Subcutaneous abdominal adipose tissue (tissue), 5 donors: ENCODE data around the gene RHBDF2.
A peak's percentile ranks its signal among the peaks of the same experiment; 100 is the strongest.
"Not testable (repeated sequence)": the region's sequence is repeated elsewhere in the genome, so short reads cannot be mapped to it uniquely, and the experiment has no call there.

Experiments
- H3K27ac ChIP-seq: one replicate; pipeline ENCODE4 v1.7.0; 2013; ENCODE audit warnings: low read depth, mild to moderate bottlenecking, inconsistent platforms, low read length, moderate library complexity
- H3K27me3 ChIP-seq, 5 donors: one replicate each; pipeline ENCODE4 v1.7.0; 2013; ENCODE audit warnings: low read length in 5 of 5, inconsistent platforms in 1 of 5; ENCODE audit not compliant: control insufficient read depth in 5 of 5, insufficient read depth in 4 of 5
- H3K36me3 ChIP-seq, 5 donors: one replicate each; pipeline ENCODE4 v1.7.0; 2013; ENCODE audit warnings: low read length in 5 of 5; ENCODE audit not compliant: control insufficient read depth in 5 of 5, insufficient read depth in 5 of 5
- H3K4me1 ChIP-seq, 5 donors: one replicate each; pipeline ENCODE4 v1.7.0; 2013; ENCODE audit warnings: low read length in 5 of 5, mild to moderate bottlenecking in 3 of 5, moderate library complexity in 1 of 5; ENCODE audit not compliant: control insufficient read depth in 5 of 5, insufficient read depth in 5 of 5
- H3K4me3 ChIP-seq, 5 donors: one replicate each; pipeline ENCODE4 v1.7.0; 2013; ENCODE audit warnings: low read length in 5 of 5, low read depth in 1 of 5
- H3K9ac ChIP-seq, 5 donors: one replicate each; pipeline ENCODE4 v1.7.0; 2013; ENCODE audit warnings: low read length in 5 of 5, mild to moderate bottlenecking in 4 of 5, moderate library complexity in 3 of 5
- H3K9me3 ChIP-seq, 5 donors: one replicate each; pipeline ENCODE4 v1.7.0; 2013; ENCODE audit warnings: low read length in 5 of 5; ENCODE audit not compliant: control insufficient read depth in 5 of 5
- donor health status: healthy.
- donor health status: healthy.
- donor health status: healthy.
- donor health status: healthy.
- donor health status: healthy.

RHBDF2 gene

DNA sequence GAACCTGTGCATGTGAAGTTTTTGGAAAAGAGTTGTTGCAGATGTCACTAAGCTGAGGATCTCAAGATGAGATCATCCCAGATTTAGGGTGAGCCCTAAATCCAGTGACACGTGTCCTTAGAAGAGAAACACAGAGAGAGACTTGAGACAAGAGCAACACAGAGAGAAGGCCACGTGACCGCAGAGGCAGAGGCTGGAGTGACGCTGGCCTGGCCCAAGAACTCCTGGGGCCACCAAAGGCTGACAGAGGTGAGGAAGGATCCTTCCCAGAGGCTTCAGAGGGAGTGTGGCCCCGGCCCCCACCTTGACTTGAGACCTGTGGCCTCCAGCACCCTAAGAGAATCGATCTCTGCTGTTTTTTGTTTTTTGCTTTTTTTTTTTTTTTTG lies 12.1 kb upstream of the RHBDF2 start:
- Histone ChIP-seq H3K9ac (no peak overlapping the region), H3K9me3 (no peaks in the 10 kb centered on the region), H3K4me3 (no peak overlapping the region), H3K27ac (no peak overlapping the region), H3K27me3 (peaks cover 0 to 3% (median 0%) of the 10 kb centered on the region in 5 donors), H3K4me1 (peaks cover 7 to 32% (median 15%) of the 10 kb centered on the region in 5 donors), H3K36me3 (no peaks in the 10 kb centered on the region)

DNA sequence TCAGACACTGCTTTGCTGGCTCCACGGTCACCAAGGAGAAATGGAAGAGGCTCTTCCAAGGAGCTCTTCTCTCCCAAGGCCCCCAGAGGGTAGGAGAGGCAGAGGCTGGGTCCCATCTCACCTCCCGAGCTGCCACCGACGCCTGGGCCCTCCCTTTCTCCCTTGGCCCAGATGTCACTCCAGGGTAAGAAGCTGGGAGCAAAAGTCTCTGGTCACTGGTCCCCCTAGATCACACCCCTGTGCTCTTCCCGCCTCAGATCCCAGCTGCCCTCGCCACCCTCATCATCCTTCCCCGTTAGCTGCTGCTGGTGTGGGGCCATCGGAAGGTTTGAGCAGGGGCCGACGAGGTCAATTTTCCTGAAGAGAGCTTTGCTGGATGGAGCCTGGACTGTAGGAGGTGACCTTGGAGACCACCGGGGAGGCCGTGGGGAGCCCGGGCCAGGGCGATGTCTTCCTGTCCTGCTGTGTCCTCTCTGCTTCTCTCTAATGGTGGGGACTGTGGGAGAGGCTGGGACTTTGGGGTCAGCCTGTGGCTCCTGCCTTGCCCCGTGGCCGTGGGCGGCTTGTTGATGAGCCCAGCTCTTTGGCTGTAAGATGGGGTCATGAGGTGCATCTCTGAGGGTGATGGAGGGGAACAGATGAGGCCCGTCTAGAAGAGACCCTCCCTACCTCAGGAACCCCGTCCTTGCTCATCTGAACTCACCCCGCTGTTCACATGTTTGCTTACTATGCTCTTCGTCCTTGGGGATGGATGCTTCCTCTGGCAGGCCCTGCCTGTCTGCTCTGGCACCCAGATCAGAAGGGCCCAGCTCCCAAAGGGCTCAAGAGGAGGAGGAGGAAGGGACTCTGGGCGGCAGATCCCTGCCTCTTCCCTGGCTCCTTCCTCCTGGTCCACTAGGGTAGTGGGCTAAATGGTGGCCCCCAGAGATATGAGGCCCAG lies 11.4 kb upstream of the RHBDF2 start:
- Histone ChIP-seq H3K4me1 (peaks cover 7 to 32% (median 15%) of the 10 kb centered on the region in 5 donors), H3K9me3 (no peaks in the 10 kb centered on the region), H3K9ac (no peak overlapping the region), H3K27me3 (peaks cover 0 to 7% (median 3%) of the 10 kb centered on the region in 5 donors), H3K4me3 (no peak overlapping the region), H3K36me3 (no peaks in the 10 kb centered on the region), H3K27ac (no peak overlapping the region)

DNA sequence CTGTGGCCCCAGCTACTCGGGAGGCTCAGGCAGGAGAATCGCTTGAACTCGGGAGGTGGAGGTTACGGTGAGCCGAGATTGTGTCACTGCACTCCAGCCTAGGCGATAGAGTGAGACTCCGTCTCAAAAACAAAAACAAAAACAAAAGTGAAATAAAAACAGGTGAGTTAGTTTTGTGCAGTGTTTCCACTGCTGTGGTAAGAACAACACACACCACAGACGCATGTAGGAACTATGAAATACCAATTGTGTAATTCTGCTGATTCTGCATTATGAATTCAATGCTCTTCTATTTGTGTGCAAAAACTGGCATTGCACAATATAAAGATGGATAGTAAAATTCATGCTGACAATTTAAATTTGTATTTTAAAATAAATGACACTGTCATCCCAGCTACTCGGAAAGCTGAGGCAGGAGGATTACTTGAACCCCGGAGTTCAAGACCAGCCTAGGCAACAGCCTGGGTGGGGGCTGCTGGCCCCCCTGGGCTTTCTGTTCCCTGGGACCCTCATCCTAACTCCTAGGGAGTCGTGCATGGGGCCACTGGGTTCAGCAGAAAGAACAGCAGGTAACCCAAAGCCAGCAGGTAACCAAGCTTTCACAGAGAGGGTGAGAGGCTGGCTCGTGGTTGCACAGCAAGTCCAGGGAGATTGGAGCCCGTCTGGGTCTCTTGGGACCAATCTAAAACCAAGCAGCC lies 10.6 kb upstream of the RHBDF2 start:
- Histone ChIP-seq H3K9ac (no peak overlapping the region), H3K27me3 (peaks cover 3 to 10% (median 5%) of the 10 kb centered on the region in 5 donors), H3K27ac (no peak overlapping the region), H3K4me1 (peaks cover 7 to 32% (median 15%) of the 10 kb centered on the region in 5 donors), H3K9me3 (no peaks in the 10 kb centered on the region), H3K4me3 (no peak overlapping the region), H3K36me3 (no peaks in the 10 kb centered on the region)

DNA sequence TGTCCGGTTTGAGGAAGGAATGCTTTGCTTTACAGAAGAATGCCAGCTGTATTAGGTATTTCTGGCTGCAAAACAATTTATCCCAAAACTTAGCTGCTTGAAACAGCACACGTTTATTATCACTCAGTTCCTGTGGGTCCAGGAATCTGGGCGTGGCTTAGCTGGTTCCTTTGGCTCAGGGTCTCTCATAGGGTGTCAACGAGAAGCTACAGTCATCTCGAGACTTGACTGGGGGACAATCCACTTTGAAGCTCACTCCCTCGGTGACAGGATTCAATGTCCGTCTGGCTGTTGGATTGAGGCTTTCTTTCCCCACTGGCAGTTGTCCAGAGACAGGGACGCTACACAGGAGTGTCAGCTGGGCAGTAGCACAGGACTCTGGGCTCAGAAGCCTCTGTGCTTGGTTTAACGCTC lies 9.6 kb upstream of the RHBDF2 start:
- H3K9ac ChIP-seq = peak overlapping the region in 1 of 5 donors; percentile 42
- no peak overlapping the region for H3K27ac ChIP-seq
- peaks cover 3 to 14% (median 7%) of the 10 kb centered on the region in 5 donors for H3K27me3 ChIP-seq
- no peaks in the 10 kb centered on the region for H3K36me3 ChIP-seq
- no peaks in the 10 kb centered on the region for H3K9me3 ChIP-seq
- H3K4me1 ChIP-seq = peaks cover 10 to 30% (median 15%) of the 10 kb centered on the region in 5 donors
- no peak overlapping the region for H3K4me3 ChIP-seq

DNA sequence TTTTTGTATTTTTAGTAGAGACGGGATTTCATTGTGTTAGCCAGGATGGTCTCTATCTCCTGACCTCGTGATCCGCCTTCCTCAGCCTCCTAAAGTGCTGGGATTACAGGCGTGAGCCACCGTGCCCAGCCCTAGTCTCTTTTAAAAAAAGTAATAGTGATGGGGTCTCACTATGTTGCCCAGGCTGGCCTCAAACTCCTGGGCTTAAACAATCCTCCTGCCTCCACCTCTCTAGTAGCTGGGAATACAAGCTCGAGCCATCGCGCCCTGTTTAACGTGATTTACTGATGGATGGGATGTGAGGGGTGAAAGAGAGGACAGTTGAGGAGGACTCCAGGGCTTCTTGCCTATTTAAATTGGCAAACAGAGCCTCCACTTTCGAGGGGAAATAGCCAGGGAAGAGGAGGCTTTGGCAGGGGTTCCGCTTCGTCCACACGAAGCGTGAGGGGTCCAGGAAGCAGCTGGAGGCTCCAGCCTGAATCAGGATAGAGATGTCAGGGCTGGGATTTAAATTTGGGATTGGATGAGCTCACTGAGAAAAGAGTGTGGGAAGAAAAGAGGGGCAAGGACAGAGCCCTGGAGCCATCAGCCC lies 7.3 kb upstream of the RHBDF2 start:
- H3K9me3 ChIP-seq, H3K4me3 ChIP-seq, H3K36me3 ChIP-seq, H3K27ac ChIP-seq, H3K9ac ChIP-seq: not testable (repeated sequence)
- Histone ChIP-seq H3K4me1 (peaks cover 3 to 21% (median 6%) of the 10 kb centered on the region in 5 donors), H3K27me3 (peaks cover 3 to 13% (median 7%) of the 10 kb centered on the region in 5 donors)

DNA sequence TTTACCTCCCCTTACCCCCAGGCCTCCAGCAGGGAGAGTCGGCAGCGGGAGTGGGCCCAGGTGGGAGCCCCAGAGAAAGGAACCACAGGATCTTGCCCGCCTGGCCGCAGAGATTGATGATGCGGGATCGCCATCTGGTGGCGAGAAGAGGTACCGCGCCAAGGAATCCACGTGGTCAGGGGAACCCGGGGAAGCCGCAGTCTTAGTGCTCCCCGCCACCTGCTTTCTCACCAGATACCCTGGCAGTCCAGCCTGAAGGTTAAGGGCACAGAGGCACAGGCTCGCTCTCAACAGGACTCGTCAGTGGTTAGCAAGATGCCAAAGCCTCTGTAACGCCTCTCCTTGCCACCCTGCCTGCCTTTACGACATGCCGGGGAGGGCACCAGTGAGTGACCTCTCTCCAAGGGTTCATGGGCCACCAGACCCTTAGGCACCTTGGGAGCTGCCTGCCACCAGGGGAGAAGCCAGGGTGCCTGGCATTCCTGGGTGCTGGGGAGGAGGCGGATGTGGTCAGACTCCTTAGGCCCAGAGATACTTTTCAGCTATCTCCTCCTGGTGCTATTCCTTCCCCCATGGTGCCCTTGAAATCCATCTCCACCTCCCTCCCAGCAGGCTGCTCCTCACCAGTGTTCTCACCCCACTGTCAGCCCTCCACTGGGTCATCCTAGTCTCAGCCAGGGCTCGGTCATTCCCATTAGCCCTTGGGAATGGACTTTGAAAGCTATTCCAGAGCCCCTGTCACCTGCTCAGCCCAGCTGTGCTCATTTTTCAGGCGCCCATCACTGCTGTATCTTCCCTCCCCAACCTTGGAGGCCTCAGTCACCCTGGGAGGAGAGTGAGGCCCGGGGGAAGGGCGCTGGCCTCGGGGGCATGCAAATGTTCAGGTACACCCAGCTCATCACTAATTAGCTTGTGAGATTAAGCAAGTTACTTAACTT lies 5.5 kb upstream of the RHBDF2 start:
- Histone ChIP-seq H3K4me1 (peaks cover 4 to 25% (median 10%) of the 10 kb centered on the region in 5 donors), H3K27ac (no peak overlapping the region), H3K9ac (no peak overlapping the region), H3K4me3 (peak overlapping the region in 1 of 5 donors; percentile 22), H3K36me3 (no peaks in the 10 kb centered on the region), H3K27me3 (peaks cover 3 to 13% (median 7%) of the 10 kb centered on the region in 5 donors), H3K9me3 (no peaks in the 10 kb centered on the region)

DNA sequence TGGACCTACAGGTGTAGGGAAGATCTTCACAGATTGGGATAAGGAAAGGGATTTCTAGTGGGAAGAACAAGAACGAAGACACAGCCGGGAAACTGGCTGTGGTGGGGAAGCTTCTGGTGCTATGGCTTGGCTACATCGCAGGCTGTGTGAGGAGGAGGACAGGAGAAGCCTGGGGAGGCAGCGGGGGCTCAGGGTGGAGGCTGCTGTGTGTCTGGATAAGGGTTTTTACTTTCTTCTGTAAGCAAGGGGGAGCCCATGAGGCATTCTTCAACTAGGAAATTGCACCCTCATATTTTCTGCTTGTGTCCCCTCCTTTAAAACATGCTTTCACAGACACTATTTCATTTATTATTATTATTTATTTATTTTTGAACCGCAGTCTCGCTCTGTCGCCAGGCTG lies 2.9 kb upstream of the RHBDF2 start:
- Histone ChIP-seq H3K27me3 (peaks cover 3 to 13% (median 7%) of the 10 kb centered on the region in 5 donors), H3K27ac (no peak overlapping the region), H3K4me3 (no peak overlapping the region), H3K36me3 (no peaks in the 10 kb centered on the region), H3K9me3 (no peaks in the 10 kb centered on the region), H3K4me1 (peaks cover 5 to 40% (median 31%) of the 10 kb centered on the region in 5 donors), H3K9ac (no peak overlapping the region)

DNA sequence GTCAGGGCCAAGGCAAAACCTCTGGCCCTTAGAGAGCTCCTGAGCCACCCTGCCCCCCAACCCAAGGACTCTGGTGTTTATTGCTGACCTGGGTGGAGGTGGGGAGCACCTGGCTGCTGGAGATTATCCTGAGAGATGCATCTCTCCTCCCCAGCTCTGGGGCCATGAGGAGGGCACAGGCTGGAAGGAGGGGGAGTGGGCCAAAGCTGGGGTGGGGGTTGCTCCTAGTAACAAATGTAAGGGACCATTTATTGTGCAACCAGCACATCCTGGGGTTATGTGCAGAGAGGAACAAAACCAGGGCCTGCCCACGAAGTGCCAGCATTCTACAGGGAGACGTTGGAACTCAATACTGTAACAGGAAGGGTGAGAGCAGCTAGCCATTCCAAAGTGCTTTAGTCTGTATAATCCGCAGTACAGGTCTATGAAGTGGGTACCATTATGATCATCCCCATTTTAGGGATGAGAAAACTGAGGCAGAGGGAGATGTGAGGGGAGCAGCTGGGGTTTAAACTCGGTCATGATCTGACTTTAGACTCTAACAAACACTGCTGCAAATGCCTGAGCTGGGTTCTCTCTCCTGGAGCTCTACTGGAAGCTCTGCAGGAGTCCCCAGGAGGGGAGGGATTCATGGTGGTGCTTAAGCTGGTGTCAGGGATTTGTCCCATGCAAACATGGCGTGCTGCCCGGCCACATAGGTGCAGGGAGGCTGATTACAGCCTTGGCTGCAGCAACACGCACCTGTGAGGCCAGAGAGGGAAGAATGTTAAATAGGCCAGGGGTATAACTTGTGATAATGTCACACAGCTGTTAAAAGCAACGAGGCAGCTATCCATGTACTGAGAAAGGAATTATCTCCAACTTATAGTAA lies 1.4 kb upstream of the RHBDF2 start:
- no peak overlapping the region for H3K9ac ChIP-seq
- peaks cover 8 to 56% (median 47%) of the 10 kb centered on the region in 5 donors for H3K4me1 ChIP-seq
- no peak overlapping the region for H3K27ac ChIP-seq
- no peak overlapping the region for H3K4me3 ChIP-seq
- peaks cover 0 to 9% (median 7%) of the 10 kb centered on the region in 5 donors for H3K27me3 ChIP-seq
- H3K9me3 ChIP-seq = no peaks in the 10 kb centered on the region
- H3K36me3 ChIP-seq = no peaks in the 10 kb centered on the region
